Activated CD4-positive, alpha-beta T cell treated with anti-CD3 and anti-CD28 coated beads for 24 hours (primary cell): ENCODE results near the gene ATP5F1D.
A peak's percentile ranks its signal among the peaks of the same experiment; 100 is the strongest.

Source experiments
- DNase-seq, 2 donors: peaks; one replicate each; pipeline ENCODE4 v3.0.0-alpha.2; 2020; ENCODE audit warnings: low read depth in 2 of 2

ATP5F1D gene

DNA sequence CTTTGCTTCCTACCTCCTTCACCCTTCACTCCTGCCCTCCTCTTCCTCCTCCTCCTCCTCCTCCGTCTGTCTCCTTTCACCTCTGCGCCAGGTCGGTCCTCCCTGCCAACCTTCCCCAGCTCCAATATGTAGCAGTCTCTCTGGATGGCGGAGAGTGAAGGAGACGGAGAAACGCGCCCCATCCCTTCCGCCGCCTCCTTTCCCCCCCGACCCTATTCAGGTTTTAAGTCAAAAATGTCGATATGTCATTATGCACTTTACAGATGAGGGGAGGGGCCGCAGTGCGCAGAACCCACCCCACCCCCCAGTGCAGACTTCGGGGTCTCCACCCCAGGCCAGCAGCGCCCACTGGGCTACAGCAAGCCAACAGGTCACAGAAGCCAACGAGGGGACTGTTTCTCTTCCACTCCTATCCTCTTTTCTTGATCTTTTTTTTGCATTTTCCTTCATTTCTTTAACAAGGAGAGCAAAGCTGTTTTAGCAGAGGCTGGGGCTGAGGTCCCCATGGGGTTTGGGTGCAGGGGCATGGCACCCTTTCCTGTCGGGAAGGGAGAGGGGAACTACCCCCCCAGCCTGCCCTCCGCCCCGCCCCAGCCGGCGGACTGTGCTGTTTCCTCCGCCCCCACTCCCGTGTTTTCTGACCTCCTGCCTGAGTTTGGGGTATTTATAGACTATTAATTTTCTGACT lies 16.1 kb downstream of the ATP5F1D start:
- DNase-seq, result no peak

DNA sequence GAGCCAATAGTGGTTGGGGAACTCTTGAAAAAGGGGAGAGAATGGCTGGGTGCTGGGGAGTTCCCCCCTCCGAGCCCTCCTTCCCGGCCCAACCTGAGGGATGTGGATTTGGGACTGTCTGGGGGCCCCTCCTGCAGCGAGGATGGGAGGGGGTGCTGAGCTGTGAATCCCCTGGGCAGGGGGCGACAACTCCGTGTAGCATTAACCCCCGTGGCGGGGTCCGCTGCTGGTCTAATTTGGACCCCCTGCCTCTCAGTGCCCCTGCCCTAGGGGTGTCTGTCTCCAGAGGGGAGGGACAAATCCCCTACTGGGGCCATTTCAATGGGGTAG lies 16.6 kb downstream of the ATP5F1D start:
- no peak for DNase-seq

DNA sequence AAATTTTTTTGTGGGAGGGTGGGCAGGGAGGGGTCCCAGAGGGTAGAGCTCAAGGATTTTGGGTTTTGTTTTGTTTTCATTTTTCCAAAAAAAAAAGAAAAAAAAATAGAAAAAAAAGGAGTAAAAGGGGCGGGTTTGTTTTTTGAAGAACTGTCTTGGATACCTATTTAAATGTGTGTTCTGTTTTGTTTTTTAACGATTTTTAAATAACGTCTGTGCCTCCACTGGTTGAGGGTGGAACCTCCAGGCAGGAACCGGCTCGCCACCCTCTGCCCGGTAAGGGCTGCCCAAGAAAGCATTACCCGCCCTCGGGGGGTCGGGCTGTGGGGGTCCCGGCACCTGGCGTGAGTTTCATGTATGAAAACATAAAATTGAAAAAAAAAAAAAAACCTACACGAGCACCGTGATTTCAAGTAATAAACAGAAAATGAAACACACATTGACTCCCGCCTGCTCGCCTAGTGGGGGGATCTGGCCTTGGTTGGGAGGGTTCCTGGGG lies 17.2 kb downstream of the ATP5F1D start:
- DNase-seq, result no peak

DNA sequence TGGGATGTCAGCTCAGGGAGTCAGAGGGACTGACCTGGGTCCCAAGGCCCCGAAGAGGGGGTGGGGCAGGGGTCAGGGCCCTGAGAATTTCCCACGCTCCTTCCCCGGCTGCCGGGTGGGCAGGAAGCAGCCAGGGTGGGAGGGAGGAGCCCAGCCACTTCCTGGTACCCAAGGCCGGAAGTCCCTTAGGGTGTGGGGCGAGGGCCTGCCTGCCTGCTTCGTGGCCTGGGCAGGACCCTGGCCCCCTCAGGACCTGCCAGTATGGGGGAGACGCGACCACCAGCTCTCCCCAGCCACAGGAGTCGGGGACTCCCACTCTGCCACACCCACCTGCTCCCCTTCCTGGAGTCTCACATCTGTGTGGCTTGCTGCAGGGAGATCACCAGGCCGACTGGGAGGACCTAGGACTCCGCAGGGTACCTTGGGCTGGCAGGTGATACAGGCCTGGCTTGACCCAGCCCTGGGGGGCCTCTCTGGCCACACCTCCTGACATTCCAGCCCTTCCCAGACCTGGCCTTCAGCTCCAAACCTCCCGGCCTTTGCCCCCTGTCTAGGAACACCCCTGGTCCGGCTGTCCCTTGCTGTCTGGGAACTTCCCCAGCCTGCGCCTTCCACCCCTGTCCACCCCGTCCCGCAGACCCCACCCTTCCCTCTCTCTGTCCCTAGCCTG lies 17.8 kb downstream of the ATP5F1D start:
- DNase-seq, result peak in 1 of 2 donors; percentile 63

DNA sequence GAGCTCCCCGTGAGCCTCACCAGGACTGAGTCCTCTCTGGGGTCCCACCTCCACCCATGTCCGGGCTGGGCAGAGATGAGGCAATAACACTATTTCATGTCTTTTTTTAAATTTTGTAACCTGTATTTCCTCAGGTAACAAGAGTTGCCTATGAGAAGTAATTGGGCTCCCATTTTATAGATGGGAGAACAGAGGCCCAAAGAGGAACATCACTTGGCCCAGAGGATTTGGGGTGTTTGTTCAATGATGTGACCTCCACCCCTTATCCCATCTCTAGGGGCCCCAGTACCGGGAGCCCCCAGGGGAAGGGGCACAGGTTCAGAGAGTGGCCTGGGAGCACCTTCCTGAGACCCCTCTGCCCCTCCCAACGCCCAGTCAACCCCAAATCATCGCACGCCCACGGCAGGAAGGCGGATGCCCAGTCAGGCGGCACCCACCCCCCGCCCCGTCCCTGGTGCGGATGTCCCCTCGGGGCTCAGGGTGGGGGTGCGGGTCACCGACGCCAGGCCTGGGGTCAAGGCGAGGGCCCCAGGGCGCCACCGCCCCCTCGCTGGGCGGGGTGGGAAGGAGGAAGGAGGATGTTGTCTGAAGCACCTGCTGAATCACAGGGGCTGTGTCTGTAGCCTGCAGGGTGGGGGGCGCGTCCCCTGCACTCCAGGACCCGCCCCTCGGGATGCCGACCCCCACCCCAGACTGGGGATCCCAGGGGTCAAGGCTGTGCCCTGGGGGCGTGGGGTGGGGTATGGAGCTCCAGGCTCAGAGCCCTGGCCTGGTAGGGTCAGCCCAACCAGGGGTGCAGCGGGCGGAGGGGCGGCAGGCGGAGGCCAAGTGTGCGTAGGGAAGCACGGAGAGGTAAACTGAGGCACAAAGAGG lies 18.6 kb downstream of the ATP5F1D start:
- no peak for DNase-seq

DNA sequence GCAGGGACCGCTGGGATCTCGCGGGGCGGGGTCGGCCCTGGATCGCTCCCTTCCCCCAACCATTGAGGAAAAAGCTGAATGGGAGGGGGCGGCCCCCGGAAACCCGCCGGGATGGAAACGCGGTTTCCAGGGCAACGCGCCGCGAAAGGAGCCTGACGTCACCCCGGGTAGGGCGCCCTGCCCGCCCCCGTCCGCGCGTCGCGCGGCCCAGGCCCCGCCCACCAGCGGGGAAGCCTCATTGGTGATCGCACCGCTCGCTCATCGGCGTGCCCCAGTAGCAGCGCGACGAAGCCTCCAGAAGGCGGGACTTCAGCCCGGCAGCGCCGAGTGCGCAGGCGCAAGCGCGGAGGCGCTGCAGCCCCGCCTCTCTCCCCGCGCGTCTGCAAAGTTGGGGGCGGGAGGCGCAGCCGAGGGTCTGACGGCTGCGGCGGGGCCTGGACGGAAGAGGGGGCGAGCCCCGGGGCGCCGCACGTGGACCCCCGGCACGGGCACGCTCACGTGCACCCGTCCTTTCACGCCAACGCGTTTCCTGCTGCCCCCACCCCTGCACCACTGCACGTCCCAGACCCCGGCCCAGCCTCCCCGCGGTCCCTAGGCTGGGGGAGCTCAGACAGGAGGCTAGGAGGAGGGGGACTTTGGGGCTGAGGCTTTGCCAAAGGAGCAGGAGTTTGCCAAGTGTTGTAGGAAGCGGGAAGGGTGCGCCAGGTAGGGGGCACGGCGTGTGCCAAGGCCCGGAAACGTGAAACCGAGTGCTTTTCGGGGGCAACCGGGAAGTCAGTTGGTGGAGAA lies 19.4 kb downstream of the ATP5F1D start:
- peak; percentile 95 for DNase-seq

DNA sequence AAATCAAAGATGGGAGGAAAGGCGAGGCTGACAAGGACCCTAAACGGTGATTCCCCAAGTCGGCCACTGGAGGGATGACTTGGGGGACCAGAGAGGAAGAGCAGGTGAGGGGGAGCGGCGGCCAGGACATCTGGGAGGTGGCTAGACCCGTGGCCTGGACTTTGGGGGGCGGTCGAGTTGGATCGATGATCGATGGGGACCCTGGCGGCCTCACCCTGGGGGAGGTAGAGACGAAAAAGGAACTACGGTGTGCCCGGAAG lies 19.9 kb downstream of the ATP5F1D start:
- DNase-seq, result no peak

DNA sequence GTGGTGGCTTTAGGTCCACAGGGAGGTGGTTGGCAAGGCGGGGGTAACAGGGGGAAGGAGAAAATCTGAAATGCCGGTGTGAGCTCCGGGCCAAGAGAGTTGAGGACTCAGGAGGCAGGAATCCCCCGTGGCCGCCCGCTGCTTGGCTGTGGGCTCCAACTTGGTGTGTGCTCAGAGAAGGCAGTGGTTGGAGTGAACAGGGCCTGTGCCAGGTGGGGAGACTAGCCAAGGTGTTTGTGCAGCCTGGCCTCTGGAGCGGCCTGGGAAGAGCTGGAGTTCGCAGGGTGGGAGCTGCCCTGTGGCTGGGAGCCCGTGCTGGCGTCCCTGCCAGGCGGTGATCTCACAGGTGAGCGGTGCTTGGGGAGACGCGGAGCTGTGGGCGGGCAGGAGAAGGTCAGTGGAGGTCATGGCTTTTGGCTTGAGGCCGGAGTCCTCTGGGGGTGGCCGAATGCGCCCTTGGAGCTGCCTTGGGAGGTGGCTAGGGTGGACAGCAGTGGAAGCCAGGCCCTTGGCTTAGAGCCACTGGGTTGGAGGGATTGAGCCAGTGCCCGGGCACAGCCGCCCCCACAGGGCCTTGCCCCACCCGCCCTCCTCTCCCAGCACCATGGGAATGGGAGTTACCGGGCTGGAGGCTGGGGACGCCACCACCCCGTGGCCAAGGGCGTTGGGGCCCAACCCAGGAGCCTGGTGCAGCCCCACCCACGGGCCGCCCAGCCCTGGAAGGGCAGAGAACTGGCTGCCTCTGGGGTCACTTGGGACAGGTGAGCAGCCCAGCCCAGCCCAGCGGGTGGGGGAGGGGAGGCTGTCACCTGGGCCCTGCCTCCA lies 20.5 kb downstream of the ATP5F1D start:
- no peak for DNase-seq

DNA sequence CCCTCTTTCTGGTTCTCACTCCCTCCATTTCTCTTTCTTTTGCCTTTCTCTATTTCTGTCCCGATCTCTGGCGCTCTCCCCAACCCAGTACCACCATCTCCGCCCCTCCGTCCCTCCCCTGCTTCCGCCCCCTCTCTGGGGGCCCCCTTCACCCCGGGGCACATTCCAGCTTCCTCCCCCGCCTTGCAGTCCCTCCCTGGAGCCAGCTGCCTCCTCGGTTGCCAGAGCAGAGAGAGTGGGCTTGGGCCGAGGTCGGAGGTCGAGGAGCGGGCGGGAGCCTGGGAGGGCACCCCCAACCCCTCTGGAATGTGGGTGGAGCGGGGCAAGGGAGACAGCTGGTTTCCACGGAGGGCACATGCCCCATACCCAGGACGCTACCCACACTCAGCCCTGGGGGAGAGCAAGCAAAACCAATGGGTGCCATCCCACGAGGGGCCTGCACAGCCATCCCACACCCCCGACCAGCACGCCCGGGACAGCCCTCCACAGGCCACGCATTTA lies 21.1 kb downstream of the ATP5F1D start:
- no peak for DNase-seq

DNA sequence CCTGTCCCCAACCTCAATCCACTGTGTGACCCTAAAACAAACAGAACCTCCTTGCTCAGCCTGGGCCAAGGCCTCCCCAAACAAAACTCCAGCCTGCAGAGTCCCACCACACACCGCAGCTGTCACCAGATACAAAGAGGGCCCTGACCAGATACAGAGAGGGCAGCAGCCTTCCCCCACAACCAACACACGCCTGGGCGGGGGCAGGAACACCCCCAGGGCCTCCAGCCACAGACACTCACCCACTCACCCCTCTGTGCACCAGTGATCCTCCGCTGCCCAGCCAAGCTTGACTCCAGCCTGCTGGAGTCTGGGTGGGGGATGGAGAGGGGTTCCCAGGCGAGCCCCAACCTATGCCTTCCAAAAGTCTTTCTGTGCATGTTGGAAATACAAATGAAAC lies 21.6 kb downstream of the ATP5F1D start:
- DNase-seq, result no peak

DNA sequence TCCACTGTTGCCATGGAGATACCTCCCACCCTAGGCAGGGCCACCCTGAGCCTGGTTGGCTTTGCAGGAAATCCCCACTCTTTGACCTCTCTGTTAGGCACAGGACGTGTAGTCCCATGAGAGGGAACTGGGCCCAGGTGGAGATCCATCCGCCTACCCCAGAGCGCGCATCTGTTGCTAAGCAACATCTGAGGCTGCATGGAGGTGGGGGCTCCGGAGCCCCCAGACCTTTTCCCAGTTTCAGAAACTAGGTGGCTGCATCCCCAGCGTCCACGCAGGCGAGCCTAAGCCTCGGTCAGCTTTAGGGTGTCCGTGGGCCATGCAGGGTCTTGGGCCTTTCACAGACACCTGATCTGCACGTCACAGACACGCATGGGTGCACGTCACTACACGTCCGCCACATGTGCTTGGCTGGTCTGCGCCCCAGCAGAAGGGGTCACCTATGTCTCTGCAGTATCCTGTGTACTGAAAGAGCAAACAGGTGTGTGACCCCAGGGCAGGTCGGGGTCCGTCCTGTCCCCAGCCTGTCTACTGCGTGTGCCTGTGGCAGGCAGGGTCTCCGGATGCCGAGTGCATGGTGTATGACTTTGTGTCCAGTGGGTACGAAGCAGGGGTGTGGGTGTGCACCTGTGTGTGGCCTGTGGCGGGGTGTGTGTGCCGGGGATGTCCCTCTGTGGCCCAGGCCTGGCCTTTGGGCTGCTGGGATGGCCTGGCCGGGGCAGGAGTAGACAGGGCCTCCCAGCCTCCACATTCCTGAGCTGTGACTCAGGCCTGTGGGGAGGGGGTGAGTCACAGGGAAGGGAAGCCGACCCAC lies 23.5 kb downstream of the ATP5F1D start:
- DNase-seq, result no peak

DNA sequence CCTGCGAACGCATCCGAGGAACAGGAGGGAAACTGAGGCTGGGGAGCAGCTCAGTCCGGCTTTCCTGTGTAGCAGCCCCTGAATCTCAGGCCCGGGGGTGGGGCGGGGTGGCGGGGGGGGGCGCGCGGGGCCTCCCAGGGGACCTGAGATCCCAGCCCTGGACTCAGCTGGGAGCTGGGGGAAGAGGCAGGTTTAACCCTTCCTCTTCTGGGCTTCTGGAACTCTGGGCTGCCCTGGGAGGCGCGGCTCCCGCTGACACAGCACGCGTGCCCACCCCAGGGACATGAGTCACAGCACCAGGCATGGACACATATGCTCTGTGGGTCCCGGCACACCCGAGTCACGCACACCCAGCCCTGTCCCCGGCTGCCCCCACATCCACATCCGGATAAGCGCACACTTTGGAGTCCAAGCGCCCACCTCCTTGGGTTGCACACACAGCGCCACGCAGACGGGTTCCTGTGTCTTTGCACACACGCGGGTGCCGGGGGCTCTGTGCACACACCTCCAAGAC lies 24.1 kb downstream of the ATP5F1D start:
- peak in 1 of 2 donors; percentile 27 for DNase-seq

DNA sequence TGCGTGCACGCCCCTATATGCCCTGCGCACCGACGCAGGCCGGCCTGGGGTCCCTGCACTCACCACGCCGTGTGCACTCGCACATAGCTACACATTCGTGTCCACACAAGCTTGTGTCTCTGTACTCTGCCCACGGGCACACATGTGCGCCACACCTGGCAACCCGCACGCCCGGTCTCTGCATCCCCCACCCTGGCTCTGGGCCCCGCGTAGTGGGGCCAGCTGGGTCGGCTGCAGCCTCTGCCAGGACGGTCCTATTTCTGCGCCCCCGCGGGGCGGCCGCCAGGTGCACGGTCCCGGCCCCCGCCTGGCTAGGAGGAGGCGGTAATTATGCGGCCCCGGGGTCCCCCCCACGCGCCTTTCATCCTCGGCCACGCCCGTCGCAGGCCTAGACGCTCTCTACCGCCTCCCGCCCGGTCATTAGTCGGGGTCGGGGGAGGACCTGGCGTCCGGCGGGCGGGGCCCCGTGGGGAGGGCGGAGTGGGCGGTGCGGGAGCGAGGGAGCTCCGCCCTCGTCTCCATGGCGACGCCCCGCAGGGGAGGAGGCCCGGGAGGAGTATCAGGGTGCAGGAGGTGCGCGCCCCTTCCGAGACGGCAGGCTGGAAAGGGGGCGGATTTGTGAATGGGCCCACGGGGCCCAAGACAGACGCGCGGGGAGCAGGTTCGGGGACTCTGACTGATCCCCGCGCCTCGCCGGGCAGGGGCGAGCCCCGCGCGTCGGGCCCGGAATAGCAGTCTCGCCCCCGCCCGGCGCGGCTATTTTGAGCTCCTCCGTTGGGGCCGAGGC lies 24.8 kb downstream of the ATP5F1D start:
- peak; percentile 69 to 78 for DNase-seq

DNA sequence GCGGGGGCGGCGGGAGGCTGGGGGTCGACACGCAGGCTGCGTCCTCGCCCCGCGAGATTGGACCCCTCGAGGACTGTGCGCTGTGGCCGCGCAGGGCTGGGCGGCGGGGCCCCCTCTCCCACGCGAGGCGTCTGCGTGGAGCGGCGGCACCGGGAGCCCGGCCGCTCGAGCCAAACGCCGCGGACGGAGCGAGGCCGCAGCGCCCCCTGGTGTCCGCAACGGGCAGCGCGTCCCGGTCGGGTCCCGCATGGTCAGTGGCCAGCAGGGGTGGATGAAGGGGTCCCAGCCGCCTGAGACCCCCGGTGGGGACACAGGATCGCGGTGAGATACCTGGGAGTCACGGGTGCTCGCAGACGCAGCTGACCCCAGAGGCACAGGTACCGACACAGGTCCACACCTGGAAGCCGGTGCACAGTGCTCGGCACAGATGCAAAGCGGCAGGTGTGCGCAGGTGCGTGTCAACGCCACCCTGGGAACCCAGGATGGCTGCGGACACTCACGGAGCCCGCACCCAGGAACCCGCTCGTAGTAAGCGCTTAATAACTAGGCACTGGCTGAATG lies 25.4 kb downstream of the ATP5F1D start:
- peak in 1 of 2 donors; percentile 61 for DNase-seq

DNA sequence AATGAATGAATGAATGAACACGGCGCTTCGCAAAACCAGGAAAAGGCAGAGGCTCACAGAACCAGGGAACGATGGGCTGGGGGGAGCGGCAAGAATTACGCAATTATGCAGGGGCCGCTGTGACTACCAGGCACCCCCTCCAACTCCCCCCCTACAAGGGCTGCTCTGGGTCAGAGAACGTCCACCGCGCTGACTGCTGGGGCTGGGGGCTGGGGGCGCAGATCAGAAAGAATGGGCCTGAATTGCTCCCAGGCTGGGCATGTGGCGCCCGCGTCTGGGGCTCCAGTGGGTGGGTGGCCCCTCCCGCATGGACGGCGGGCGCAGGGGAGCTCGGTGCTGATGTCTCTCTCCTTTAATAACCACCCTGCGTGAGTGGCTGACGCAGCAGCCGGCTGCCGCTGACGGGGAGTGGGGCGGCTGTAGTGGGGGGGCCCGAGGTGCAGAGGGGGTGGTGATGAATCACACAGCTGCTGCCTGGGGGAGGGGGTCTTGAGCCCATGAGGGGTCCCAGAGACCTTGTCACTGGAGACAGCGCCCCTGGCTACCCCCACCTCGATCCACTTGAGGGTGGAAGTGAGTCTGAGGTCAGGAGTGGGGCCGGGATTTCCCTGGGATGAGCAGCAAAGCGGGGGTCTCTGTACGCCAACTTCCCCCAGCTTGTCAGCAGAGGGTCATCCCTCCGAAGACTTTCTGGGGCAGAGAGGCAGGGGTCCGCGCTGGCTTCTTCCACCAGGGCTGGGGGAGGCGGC lies 26.1 kb downstream of the ATP5F1D start:
- DNase-seq, result no peak

DNA sequence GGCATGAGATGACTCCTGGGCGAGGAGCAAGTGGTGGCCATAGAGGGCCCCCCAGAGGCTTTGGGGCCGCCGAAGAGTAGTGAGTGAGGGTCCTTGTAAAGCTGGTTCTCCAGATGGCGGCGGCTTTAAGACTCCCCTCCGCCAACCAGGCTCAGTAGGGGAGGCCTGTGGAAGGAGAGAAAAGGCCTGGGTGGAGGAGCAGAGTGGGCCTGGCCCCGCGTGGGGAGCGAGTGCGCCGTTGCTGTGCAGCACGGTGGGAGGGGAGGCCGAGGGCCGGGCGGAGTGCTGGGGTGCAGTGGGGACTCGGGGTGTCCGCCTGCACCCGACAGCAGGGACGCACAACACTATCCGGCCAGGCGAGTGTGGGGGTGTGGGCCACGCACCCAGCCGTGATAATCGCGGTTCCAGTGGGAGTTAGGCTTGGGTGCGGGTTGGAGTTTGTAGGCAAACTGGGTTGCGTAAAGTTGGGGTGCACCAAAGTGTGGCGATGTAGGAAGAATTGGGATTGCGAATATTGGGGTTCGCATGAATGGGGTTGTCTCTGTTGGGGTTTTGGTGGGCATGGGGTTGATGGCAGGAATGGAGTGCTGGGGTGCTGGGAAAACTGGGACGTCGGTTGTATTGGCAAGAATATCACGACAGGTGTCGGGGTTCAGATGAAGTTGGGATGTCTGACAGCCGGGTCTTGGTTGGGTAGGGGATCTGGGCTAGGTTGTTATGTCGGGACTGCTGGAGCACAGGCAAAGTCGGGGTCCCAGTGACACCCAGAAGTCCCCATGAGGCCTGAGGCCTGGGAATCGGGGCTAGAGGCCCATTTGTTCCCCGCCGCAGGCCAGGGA lies 26.9 kb downstream of the ATP5F1D start:
- DNase-seq, result no peak

DNA sequence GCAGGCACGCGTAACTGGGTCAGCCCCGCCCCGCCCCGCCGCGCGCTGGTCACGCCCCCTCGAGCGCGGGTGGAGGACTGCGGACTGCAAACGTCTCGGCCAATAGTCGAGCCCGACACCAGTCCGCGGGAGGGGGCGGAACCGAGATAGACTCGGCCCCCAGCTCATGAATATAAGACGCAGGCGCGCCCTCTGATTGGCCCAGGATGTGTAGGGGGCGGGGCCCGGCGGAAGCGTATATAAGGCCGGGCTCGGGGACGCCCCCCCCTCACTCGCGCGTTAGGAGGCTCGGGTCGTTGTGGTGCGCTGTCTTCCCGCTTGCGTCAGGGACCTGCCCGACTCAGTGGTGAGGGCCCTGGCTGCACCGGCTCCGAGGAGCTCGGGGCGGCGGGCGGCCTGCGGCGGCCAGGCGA lies 27.5 kb downstream of the ATP5F1D start, which contains the start of gene CIRBP:
Gene CIRBP (plus strand): TSS at position 268 of the 413 bp plus-strand sequence. CDS start 1,602 bp downstream, outside the sequence.
- DNase-seq, result peak; percentile 98 to 99
